ENCODE measurements around the gene CD1C. TPM values are rescaled to one million over a fixed set of nuclear protein-coding genes. Genes with fewer than 3 reads are reported as not detected.

Gene CD1C
- total and polyA plus RNA-seq, 2 donors (not counting 3 experiments of a cell fraction or from before 2014, with no cell fraction given): not detected

DNA sequence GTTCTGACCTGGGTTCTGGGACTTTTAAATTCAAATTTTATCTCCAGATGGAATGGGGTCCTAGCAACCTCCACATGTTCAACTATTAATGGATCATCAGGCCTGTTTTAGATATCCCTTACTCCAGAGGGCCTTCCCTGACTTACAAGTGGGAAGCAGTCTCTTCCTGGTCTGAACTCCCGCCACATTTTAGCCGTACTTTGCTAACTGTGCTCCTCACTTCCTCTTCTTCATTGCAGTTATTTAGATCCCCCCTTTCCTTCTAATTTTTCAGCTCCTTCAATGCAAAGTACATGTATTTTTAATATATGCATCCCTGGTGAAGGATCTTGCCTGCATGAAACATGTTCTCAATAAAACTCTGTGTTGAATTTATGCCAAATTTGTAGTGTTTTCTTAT is 31.8 kb upstream of the CD1C start:
- CTCF ChIA-PET: no interaction called here
- Histone ChIP-seq H3K4me1 (ENCODE audit: control insufficient read depth, extremely low read depth, insufficient read depth, low read length) (no peaks in the 10 kb centered on the region), H3K4me3 (replicated peaks in 1 of 3; ENCODE audit: insufficient read depth in 1 of 3, low read depth in 1 of 3, low read length in 3 of 3) (no peak overlapping the region), H3K9me1 (replicated peaks; ENCODE audit: control insufficient read depth, extremely low read depth, insufficient read depth, low read length) (no peaks in the 10 kb centered on the region), H4K20me1 (replicated peaks; ENCODE audit: control insufficient read depth, extremely low read depth, insufficient read depth, low read length) (no peaks in the 10 kb centered on the region), H3K9ac (replicated peaks; ENCODE audit: extremely low read depth, insufficient read depth, low read length) (no peak overlapping the region), H3K79me2 (ENCODE audit: control insufficient read depth, insufficient read depth, low read length) (no peaks in the 10 kb centered on the region), H3K9me3 (replicated peaks; ENCODE audit: control insufficient read depth, insufficient read depth, low read length) (no peaks in the 10 kb centered on the region), H3K27ac (ENCODE audit: insufficient read depth, low read depth, low read length) (no peak overlapping the region), H2AFZ (ENCODE audit: low read depth, low read length) (no peak overlapping the region), H3K27me3 (ENCODE audit: control insufficient read depth in 2 of 2, insufficient read depth in 2 of 2, low read length in 2 of 2) (no peaks in the 10 kb centered on the region), H3K36me3 (ENCODE audit: control insufficient read depth in 2 of 2, extremely low read depth in 1 of 2, insufficient read depth in 2 of 2, low read length in 2 of 2) (no peaks in the 10 kb centered on the region), H3K4me2 (ENCODE audit: insufficient read depth, low read length) (no peak overlapping the region)
- intact Hi-C loops (cut with micrococcal nuclease): no loop called here
- no TSS peak for BruUV-seq (replicated peaks)
- no peak for DNase-seq (ENCODE audit: low read depth, low spot score)
- dilution Hi-C loops (cut with MboI; ENCODE audit: extremely low pct_ligation_motif_present, low sequenced_read_pairs): no loop called here
- POLR2A ChIA-PET: no interaction called here
- FAIRE-seq: no peak
- TF ChIP-seq POLR2A (IDR thresholded peaks at IDR 0.05; ENCODE audit: low read depth, low read length) (no peak), EZH2 (IDR thresholded peaks at IDR 0.05; ENCODE audit: borderline replicate concordance, low read depth, low read length, severe bottlenecking) (no peak), POLR2AphosphoS5 (IDR thresholded peaks at IDR 0.05; ENCODE audit: insufficient read depth, low read depth, low read length) (no peak), GATA2 (IDR thresholded peaks at IDR 0.05; ENCODE audit: insufficient read depth, insufficient read length, low read depth, low read length) (no peak), FOS (IDR thresholded peaks at IDR 0.05; ENCODE audit: borderline replicate concordance, insufficient read depth, low read length) (no peak)
- TF ChIP-seq, protein P1, sequence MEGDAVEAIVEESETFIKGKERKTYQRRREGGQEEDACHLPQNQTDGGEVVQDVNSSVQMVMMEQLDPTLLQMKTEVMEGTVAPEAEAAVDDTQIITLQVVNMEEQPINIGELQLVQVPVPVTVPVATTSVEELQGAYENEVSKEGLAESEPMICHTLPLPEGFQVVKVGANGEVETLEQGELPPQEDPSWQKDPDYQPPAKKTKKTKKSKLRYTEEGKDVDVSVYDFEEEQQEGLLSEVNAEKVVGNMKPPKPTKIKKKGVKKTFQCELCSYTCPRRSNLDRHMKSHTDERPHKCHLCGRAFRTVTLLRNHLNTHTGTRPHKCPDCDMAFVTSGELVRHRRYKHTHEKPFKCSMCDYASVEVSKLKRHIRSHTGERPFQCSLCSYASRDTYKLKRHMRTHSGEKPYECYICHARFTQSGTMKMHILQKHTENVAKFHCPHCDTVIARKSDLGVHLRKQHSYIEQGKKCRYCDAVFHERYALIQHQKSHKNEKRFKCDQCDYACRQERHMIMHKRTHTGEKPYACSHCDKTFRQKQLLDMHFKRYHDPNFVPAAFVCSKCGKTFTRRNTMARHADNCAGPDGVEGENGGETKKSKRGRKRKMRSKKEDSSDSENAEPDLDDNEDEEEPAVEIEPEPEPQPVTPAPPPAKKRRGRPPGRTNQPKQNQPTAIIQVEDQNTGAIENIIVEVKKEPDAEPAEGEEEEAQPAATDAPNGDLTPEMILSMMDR (IDR thresholded peaks at IDR 0.05; ENCODE audit: extremely low read depth in 1 of 2, insufficient read depth in 1 of 2, low read depth in 1 of 2, low read length in 2 of 2): no peak
- TF ChIP-seq, protein P2, sequence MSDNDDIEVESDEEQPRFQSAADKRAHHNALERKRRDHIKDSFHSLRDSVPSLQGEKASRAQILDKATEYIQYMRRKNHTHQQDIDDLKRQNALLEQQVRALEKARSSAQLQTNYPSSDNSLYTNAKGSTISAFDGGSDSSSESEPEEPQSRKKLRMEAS (IDR thresholded peaks at IDR 0.05; ENCODE audit: insufficient read depth, insufficient read length): no peak
